HG03159 (cell line): ENCODE results near the gene TMEM108.

ENCODE experiments used
- ATAC-seq: cut with Tn5 transposase; IDR thresholded peaks from one replicate; pipeline ENCODE4 v1.9.1; 2021; ENCODE audit warnings: mild to moderate bottlenecking, moderate library complexity; ENCODE audit not compliant: unreplicated experiment

Gene TMEM108

GRCh38 chr3:133270631-133271030 lies 232.4 kb downstream of the TMEM108 start:
- ATAC-seq, result no peak

- ATAC-seq, result no peak
Measured at GRCh38 chr3:133271042-133271441, 232.9 kb downstream of the TMEM108 start.

DNA sequence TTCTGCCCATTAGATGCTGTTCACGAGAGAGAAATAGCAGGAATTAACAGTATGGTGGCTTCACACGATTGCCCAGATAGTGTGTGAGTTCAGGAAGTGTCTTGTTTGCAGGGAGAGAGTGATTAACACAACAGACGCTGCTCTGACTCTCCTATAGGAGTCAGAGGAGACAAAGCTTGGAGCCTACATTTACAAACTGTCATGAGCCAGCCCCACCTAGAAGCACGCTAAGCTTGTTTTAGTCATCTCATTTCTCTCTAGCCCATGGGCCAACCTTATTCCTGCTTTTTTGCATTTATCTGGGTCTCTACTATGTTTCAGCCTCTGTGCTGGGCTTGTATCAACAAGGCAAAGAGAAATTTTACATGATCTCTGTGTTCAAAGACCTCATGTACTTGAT lies 233.3 kb downstream of the TMEM108 start:
- ATAC-seq, result no peak

DNA sequence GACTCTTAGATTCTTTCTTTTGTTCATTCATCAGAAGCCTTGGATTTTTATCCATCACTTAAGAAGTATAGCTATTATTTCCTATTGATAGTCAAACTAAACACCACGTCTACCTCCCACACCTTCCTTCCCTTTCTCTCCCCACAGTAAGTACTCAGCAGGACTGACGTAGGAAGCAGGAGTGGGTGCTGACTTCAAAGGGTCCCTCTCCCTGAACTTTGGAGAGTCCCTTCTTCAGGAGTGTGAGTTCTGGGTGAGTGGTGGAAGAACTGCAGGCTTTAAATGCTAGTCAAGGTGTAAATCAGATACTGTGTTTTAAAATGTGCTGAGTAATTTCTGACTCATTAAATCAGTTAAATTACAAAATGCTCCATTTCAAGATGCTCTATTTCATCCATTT lies 235.2 kb downstream of the TMEM108 start:
- ATAC-seq, result no peak

DNA sequence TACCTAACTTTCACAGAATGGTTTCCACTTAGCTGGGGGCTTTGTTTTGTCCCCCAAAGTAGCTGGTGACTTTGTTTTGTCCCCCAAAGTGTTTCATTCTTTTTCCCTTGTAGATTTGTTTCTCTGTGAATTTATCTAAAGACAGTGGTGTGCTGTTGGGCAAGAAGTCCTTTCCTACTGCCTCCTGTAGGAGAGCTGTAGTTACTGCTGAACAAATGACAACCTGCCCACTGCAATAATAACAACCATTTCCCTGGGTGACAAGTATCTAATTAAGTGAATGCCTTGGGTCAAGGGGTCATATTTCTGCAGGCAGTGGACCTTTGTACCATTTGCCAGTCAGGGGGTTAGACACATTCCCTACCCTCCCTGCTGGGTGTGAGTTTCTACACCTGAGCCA lies 236.3 kb downstream of the TMEM108 start:
- no peak for ATAC-seq

DNA sequence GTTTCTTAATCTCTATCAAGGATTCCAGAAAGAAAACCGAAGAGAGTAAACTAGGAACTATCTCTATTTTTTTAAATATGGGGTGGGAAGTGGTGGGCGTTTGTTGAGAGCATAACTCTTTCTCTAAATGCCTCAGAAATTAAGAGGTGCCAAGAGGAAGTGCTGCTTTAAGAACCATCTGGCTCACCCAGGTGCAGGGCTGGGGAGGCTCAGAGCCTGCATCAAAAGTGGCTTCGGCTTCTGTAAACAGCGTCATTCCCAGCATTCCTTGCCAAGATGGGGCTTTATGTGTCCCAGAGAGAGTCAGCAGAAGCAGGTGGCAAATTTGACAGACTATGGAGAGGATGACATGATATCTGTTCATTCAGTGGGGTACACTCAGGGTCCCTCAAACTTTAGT lies 238.4 kb downstream of the TMEM108 start:
- ATAC-seq, result no peak

GRCh38 chr3:133277813-133278212 lies 239.6 kb downstream of the TMEM108 start:
- ATAC-seq, result no peak

DNA sequence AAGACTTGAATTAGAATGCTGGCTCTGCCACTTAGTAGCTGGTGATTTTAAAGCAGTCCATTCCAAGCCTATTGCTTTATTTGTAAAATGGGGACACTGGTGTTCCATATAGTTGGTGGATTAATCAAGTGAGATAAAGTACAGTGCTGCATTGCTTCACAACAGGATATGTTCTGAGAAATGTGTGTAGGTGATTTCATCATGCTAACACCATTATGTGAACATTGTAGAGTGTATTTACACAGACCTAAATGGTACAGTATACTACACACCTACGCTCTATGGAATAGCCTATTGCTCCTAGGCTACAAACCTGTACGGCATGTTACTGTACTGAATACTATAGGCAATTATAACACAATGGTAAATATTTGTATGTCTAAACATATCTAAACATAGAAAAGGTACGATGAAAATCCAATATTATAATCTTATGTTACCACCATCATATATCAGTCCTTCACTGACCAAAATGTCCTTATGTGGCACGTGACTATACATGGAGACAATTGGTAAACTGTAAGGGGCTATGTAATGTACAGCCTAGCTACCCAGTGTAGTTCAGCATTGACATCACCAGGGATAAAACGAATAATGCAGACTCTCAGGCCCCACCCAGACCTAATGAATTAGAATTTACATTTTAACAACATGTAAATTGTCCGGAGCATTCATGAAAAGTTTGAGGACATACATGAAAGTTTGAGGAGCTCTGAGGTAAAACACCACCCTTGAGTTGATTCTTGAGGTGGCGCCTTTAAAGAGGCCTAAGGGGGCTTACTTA lies 240.3 kb downstream of the TMEM108 start:
- ATAC-seq, result no peak

- no peak for ATAC-seq
Measured at GRCh38 chr3:133280586-133280985, 242.4 kb downstream of the TMEM108 start.

DNA sequence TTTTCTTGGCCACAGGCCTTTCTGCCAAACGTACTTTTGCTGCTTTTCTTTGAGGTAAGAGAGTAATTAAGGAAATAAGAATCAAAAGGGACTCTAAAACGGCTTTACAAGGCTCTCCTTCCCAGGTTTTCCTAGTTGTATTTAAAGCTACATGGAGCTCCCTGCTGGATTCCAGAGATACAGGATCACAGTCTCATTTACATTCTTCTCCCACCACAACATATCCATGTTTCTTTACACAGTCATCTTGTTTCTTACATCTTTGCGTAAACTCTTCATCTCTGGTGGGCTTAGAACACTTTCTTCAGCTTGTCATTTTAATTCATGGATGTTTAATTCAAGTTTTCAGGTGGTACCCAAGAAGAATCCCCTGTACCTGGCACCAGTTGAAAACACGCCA lies 244.0 kb downstream of the TMEM108 start:
- no peak for ATAC-seq

DNA sequence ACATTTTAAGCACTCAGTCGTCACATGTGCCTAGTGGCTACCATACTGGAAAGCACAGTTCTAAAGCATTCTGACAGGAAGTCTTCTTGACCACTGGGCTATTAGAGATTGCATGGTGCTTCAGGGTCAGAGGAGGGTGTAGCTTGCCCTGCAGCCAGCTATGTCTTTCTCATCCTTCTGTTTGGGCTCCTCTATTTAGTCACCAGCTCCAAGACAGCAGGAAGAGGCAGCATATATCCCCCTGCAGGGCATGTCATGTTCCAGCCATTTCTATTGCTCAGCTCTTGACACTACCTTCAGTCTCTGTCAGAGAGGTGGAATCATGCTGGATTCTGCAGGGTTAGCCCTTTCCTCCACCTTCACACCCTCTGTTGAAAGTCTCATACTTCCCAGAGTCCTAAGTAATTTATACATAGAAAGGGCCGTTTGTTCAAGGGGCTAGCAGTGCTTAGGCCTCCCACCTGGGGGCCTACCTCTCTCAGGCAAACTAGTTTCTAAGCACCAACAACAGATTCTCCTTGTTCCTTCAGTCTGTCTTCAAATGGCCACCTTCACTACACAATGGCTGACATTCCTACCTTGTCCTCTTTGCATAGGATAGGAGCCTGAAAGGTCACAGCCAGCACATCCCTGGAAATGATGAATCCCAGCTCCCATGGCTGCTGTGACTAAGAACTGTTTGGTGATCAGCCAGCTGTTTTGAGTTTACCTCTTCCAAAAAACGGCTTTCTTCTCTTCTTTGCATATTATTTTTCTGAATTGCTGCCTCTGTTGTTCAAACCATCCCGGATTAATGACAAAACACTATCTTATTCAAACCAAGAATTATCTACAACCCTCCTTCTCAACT lies 246.0 kb downstream of the TMEM108 start:
- no peak for ATAC-seq

DNA sequence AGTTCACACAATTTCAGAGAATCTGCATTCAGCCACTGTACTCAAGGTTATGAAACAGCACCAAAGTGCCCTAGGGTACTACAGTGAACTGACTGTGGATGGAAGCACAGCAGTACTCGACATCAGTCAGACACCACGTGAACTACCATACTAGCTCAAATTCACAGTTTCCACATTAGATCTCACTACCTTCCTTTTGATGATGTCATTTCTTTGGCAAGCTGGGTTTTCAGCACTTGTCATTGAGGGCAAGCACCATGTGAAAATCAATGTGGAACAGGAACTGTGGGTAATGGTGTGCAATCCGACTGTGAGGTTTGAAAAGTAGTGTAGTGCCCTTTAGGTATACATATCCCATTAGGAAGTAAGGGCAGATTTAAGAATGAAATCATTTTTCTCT lies 251.1 kb downstream of the TMEM108 start:
- no peak for ATAC-seq

DNA sequence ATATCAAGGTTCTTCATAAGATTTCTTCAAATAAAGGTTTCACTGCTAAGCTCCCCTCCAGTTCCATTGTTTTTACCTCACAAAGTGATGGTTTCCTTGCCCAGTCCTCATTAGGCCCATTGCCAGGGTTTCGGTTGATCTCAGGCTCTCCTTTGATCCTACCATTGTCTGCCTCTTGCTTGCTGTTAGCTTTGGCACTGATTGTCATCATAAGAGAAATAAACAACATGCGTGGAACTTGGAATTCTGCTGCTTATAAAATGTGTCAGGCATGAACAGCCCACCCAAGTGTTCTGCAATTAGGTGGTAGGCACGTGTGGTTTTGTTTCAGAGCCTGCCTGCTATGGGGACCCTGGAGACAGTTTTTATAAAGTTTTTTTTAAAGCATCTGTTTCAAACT lies 254.1 kb downstream of the TMEM108 start:
- ATAC-seq, result no peak

- no peak for ATAC-seq
Measured at GRCh38 chr3:133293397-133294110, 255.4 kb downstream of the TMEM108 start.

DNA sequence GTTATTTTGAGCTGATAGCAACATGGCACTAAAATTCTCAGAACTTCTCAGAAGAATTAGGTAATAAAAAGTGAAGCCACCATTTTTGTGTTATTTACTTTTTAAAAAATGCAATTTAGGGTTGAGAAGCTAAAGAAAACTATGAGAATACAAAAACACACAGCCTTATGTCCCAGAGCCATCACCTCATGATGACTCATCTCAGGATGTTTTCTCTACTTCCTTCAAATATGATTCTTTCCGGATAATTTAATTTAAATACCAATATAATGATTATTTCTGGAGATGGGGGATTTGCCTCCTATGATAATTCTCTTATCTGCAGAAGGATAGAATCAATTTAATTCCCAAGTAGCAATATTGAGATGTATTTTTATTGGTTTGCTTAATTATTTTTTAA lies 256.1 kb downstream of the TMEM108 start:
- no peak for ATAC-seq

GRCh38 chr3:133295199-133295901 lies 257.2 kb downstream of the TMEM108 start:
- ATAC-seq, result peak; percentile 78

- no peak for ATAC-seq
Measured at GRCh38 chr3:133295944-133296917, 258.0 kb downstream of the TMEM108 start.

GRCh38 chr3:133296981-133297380 lies 258.8 kb downstream of the TMEM108 start:
- no peak for ATAC-seq

GRCh38 chr3:133300102-133300501 lies 261.9 kb downstream of the TMEM108 start:
- ATAC-seq, result no peak

- ATAC-seq, result no peak
Measured at GRCh38 chr3:133301194-133301593, 263.0 kb downstream of the TMEM108 start.
